ENCODE data around the gene UTS2. TPM values are rescaled to one million over a fixed set of nuclear protein-coding genes. Genes with fewer than 3 reads are reported as not detected.

UTS2 gene
- polyA plus RNA-seq, 3 donors, result 0.11 TPM; not detected in 2

DNA sequence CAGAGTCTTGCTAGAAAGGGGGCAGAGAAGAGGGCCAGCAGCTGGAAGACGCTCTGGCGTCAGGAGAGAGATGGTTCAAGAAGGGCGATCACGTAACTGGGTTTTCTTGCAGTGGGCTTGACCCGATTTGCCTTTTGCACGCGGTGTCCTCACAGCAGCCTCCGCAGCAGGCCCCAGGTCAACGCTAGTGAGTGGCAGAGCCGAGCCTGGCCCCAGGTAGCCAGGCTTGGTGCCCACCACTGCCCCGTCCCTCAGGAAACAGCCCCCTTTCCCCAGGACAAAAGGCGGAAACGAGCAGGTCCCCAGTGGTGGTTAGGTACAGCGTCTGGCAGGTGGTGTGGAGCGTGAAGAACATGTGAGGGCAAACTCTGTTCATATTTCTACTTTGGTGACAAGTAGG is 8.6 kb upstream of the UTS2 start:
- H3K9me3 Mint-ChIP-seq, result peaks cover 0 to 2% (median 0%) of the 10 kb centered on the region in 7 donors
- WGBS (ENCODE audit: insufficient coverage), result 97% methylated on average over 11 of the region's 15 CpGs

DNA sequence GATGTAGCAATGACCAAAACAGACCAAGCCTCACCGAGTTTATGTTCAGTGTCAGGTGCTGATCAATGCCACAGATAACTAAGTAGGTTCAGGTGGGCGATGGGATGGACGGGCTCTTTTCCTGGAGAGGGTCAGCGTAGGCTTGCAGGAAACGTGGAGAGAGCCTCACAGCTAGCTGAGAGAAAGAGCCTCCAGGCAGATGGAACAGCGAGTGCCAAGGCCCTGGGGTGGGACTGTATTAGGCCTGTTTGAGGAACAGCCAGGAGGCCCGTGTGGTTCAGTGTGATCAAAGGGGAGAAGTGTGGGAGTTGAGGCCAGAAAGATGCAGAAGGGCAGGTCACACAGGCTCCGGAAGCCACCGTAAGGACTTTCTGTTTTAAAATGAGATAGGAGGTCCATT is 7.3 kb upstream of the UTS2 start:
- peaks cover 0 to 2% (median 0%) of the 10 kb centered on the region in 7 donors for H3K9me3 Mint-ChIP-seq
- no peaks in the 10 kb centered on the region for H3K79me2 ChIP-seq (ENCODE audit: insufficient read depth, low read length)
- no peaks in the 10 kb centered on the region for H3K27me3 ChIP-seq (ENCODE audit: control insufficient read depth in 2 of 2, insufficient read depth in 2 of 2, low read length in 2 of 2)
- H3K4me3 ChIP-seq (replicated peaks in 1 of 3; ENCODE audit: low read depth in 2 of 3, low read length in 3 of 3), result no peak overlapping the region
- no peaks in the 10 kb centered on the region for H3K9me3 ChIP-seq (replicated peaks in 1 of 2; ENCODE audit: control insufficient read depth in 1 of 2, insufficient read depth in 1 of 2, low read length in 2 of 2)
- no peak overlapping the region for H3K4me2 ChIP-seq (replicated peaks; ENCODE audit: extremely low read depth, low read length, poor library complexity, severe bottlenecking)
- H3K9ac ChIP-seq (ENCODE audit: insufficient read depth, low read length, poor library complexity, severe bottlenecking), result no peak overlapping the region
- H3K4me1 Mint-ChIP-seq, result peaks cover 5% of the 10 kb centered on the region
- TF ChIP-seq, protein P1, sequence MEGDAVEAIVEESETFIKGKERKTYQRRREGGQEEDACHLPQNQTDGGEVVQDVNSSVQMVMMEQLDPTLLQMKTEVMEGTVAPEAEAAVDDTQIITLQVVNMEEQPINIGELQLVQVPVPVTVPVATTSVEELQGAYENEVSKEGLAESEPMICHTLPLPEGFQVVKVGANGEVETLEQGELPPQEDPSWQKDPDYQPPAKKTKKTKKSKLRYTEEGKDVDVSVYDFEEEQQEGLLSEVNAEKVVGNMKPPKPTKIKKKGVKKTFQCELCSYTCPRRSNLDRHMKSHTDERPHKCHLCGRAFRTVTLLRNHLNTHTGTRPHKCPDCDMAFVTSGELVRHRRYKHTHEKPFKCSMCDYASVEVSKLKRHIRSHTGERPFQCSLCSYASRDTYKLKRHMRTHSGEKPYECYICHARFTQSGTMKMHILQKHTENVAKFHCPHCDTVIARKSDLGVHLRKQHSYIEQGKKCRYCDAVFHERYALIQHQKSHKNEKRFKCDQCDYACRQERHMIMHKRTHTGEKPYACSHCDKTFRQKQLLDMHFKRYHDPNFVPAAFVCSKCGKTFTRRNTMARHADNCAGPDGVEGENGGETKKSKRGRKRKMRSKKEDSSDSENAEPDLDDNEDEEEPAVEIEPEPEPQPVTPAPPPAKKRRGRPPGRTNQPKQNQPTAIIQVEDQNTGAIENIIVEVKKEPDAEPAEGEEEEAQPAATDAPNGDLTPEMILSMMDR (IDR thresholded peaks at IDR 0.05), result no peak
- peak overlapping the region in 1 of 7 donors; percentile 53 for H3K27ac Mint-ChIP-seq
- no peak for DNase-seq
- no peaks in the 10 kb centered on the region for H4K20me1 ChIP-seq (ENCODE audit: insufficient read depth, low read length)
- no peaks in the 10 kb centered on the region for H3K36me3 ChIP-seq (replicated peaks in 1 of 2; ENCODE audit: control insufficient read depth in 1 of 2, insufficient read depth in 2 of 2, low read length in 2 of 2)
- H3K4me1 ChIP-seq (ENCODE audit: control insufficient read depth in 1 of 2, insufficient read depth in 2 of 2, low read length in 2 of 2), result peaks cover 4 to 10% of the 10 kb centered on the region in 2 donors
- H3K36me3 Mint-ChIP-seq, result no peaks in the 10 kb centered on the region
- no peak overlapping the region for H3K4me3 Mint-ChIP-seq
- intact Hi-C loops (cut with micrococcal nuclease), result no loop called here
- H3K27me3 Mint-ChIP-seq (ENCODE audit: low read depth in 3 of 3), result peaks cover 3 to 10% (median 5%) of the 10 kb centered on the region in 3 donors
- H3K27ac ChIP-seq (ENCODE audit: low read depth in 1 of 2, low read length in 2 of 2), result no peak overlapping the region
- H2AFZ ChIP-seq (ENCODE audit: insufficient read depth, low read depth, low read length, poor library complexity, severe bottlenecking), result no peak overlapping the region
- 91% methylated on average over 9 of the region's 9 CpGs for WGBS (ENCODE audit: insufficient coverage)

More for the DNA sequence above, 8.6 kb upstream of the UTS2 start:
- no peak overlapping the region for H3K27ac Mint-ChIP-seq
- Histone ChIP-seq H3K27ac (ENCODE audit: low read depth in 1 of 2, low read length in 2 of 2) (no peak overlapping the region), H3K36me3 (replicated peaks in 1 of 2; ENCODE audit: control insufficient read depth in 1 of 2, insufficient read depth in 2 of 2, low read length in 2 of 2) (no peaks in the 10 kb centered on the region), H3K4me1 (ENCODE audit: control insufficient read depth in 1 of 2, insufficient read depth in 2 of 2, low read length in 2 of 2) (peaks cover under 1 to 4% of the 10 kb centered on the region in 2 donors), H3K4me3 (replicated peaks in 1 of 3; ENCODE audit: low read depth in 2 of 3, low read length in 3 of 3) (no peak overlapping the region), H3K9ac (ENCODE audit: insufficient read depth, low read length, poor library complexity, severe bottlenecking) (no peak overlapping the region), H4K20me1 (ENCODE audit: insufficient read depth, low read length) (no peaks in the 10 kb centered on the region), H3K27me3 (ENCODE audit: control insufficient read depth in 2 of 2, insufficient read depth in 2 of 2, low read length in 2 of 2) (no peaks in the 10 kb centered on the region), H3K9me3 (replicated peaks in 1 of 2; ENCODE audit: control insufficient read depth in 1 of 2, insufficient read depth in 1 of 2, low read length in 2 of 2) (no peaks in the 10 kb centered on the region), H2AFZ (ENCODE audit: insufficient read depth, low read depth, low read length, poor library complexity, severe bottlenecking) (no peak overlapping the region), H3K79me2 (ENCODE audit: insufficient read depth, low read length) (no peaks in the 10 kb centered on the region), H3K4me2 (replicated peaks; ENCODE audit: extremely low read depth, low read length, poor library complexity, severe bottlenecking) (no peak overlapping the region)
- peaks cover 1% of the 10 kb centered on the region for H3K4me1 Mint-ChIP-seq
- H3K36me3 Mint-ChIP-seq, result no peaks in the 10 kb centered on the region
- peaks cover 3 to 8% (median 4%) of the 10 kb centered on the region in 3 donors for H3K27me3 Mint-ChIP-seq (ENCODE audit: low read depth in 3 of 3)
- H3K4me3 Mint-ChIP-seq, result no peak overlapping the region
- intact Hi-C loops (cut with micrococcal nuclease), result no loop called here
- TF ChIP-seq, protein P1 (IDR thresholded peaks at IDR 0.05), result no peak
- no peak for DNase-seq
